HG03135 (cell line): ENCODE data around the gene DCAF16.

Experiments
- ATAC-seq: cut with Tn5 transposase; IDR thresholded peaks from one replicate; pipeline ENCODE4 v1.9.1; 2021; ENCODE audit warnings: mild to moderate bottlenecking, moderate library complexity; ENCODE audit not compliant: unreplicated experiment

The DCAF16 gene

DNA sequence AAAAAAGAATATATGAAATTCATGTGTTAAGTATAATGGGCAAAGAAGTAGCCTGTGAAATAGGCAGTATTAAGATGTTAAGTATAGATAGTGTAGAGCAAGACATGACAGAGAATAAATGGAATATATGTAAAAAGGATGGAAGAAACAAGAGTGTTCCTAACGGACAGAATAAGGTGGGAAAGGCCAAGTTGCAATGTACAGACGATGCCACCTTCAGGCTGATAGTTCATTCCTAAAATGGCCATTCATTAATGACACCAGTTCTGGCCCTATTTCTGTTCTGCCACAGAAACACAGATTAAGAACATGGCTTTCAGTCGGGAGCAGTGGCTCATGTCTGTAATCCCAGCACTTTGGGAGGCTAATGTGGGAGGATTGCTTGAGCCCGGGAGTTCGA, 24.7 kb downstream of the DCAF16 start:
- no peak for ATAC-seq

DNA sequence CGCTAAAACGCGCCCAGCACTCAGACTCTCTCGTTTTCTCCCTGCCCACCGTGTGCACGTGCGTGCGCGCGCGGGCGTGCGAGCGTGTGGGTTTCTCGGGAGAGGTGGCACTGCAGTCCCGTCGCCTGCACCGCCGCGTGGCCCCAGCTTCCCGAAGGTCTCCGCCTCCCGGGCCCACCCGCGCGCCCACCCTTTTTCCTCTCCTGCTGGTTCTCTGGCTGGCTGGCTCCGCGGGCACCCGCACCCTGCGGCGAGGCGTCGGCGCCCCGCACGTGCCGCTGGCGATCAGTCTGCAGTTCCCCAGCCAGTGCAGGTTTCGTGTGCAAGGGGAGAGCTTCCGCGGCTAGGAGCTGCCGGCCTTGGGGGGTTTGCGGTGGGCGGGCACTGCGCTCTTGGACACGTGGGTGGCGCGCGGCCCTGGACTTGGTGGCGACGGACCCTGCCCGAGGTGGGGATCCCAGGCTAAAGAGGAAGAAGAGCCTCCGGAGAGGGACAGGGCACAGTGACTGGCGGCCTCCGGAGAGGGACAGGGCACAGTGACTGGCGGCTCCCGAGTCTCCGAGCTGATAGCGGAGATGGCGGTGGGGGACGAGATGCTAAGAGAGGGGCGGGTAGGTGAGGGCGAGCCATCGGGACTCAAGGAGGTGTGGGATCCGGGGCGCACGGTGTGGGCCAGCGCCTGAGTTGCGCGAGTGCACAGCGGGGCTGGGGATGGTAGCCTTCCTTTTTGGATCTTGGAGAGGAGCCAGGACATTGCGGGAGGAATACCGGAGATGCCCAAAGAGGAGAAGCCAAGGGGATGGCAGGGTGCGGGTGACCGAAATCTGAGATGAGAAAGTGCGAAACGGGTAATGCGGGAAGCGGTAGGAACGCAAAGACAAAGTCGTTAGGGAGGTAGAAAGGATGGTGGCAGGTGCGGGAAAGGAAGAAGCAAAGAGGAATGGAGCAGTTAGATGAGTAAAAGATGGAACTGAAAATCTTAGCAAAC, 29.0 kb downstream of the DCAF16 start, which contains the start of gene FAM184B:
Gene FAM184B, minus strand, starts transcription at position 322 of the 988 bp plus-strand sequence. CDS start 322 bp downstream, outside the sequence.
- no peak for ATAC-seq

DNA sequence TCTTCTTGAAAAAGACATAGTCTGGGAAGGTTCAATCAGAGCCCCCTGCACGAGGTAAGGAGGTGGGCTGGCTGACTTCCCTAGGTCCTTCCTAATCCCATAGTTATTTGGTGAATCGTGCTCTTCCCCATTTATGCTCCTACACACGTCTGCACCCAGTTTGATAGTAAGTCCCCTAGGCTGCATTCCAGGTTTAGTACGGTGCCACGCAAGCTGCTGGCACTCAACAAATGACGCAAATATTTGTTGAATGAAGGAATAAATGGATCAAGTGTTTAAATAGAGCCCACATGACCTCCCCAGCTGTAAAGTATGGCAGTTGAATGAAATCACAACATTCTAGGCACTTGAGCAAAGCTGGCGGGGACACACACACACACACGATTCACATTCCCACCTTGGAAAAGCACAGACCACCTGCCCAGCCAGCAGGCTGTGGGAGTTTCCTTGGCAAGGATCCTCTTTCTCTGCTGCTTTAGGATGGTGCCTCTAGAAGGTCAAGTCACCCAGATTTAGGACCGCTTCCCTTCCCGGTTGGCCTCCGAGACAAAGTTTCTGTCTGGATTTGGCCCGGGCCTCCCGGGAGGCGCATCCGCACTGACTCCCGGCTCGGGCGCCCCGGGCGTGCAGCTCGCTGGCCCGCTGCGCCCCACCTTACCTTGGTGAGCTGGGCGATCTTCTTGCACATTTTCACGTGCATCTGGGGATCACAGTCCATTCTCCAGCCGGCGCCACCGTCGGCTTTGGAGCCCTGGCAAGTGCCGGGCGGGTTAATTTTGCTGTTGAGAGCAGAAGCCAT, 29.9 kb downstream of the DCAF16 start:
- ATAC-seq, result no peak

DNA sequence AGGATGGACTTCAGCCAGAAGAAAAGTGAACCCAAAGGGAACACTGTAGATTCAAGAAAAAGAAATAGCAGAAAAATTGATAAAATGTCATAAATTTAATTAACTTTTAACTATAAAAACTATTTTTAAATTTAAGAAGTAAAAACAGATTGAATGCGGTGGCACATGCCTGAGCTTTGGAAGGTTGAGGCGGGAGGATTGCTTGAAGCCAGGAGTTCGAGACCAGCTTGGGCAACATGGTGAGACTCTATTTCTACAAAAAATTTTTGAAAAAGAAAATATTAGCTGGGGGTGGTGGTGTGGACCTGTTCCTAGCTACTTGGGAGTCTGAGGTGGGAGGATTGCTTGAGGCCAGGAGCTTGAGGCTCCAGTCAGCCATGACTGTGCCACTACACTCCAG, 32.1 kb downstream of the DCAF16 start:
- ATAC-seq, result no peak

DNA sequence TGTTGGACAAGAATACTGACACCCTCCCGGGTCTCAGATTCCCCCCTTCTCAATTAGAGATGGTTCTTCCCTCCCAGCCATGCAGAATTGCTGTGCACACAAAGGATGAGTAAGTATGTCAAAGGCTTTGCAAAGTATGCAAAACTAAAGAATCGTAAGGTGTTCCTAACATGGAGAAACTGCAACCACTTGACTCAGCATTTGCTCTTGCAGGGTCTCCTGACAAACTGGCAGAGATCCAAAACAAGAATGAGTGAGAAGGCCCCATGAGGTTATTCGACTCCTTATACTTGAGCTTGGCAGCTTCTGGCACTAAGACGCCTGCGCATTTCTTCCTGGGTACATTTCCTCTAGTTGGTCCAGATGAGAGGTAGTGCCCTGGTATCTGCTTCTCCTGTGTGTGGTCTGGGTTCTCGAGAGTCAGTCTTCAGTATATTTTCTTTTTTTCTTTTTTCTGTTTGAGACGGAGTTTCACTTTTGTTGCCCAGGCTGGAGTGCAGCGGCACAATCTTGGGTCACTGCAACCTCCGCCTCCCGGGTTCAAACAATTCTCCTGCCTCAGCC, 37.3 kb downstream of the DCAF16 start:
- no peak for ATAC-seq

DNA sequence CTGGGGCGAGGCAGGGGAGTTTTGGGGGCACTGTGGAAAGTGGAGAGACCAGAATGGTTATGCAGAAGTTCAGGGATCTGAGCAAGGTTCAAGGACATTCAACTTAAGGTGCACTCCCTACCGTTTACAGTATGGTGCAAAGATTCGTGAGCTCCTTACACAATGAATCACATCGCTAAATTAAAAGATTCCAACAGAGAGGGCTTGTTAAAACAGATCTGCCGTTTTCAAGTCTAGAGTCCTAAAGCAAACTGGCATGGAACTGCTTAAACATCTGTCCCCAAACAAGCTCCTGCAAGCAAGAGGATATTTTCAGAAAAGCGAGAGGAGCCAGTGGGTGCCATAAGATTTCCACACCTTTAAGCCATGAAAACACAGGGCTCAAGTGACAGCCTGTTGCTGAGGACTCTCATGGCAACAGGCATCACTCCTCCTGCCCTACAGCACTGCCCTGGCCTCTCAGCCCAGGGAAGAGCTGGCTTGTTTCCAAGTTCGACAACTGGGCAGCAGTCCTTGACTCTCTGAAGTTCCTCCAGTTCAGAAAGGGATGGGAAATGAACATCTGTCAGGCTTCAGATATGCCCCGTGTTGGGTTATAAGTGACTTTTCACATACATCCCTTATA, 39.2 kb downstream of the DCAF16 start:
- ATAC-seq, result no peak

DNA sequence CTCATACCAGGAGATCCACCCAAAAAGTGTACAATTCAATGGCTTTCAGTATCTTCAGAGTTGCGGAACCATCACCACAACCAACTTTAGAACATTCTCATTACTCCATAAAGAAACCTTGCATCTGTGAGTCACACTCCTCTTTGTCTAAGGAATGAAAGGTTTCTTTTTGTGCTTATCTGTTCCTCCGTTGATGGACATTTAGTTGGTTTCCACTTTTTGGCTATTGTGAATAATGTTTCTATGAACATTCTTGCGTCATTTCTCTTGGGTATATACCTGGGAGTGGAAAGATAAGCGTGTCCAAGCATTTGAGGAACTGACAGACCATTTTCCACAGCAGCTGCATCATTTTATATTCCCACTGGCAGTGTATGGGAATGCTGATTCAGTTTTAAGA, 39.7 kb downstream of the DCAF16 start:
- ATAC-seq, result no peak

DNA sequence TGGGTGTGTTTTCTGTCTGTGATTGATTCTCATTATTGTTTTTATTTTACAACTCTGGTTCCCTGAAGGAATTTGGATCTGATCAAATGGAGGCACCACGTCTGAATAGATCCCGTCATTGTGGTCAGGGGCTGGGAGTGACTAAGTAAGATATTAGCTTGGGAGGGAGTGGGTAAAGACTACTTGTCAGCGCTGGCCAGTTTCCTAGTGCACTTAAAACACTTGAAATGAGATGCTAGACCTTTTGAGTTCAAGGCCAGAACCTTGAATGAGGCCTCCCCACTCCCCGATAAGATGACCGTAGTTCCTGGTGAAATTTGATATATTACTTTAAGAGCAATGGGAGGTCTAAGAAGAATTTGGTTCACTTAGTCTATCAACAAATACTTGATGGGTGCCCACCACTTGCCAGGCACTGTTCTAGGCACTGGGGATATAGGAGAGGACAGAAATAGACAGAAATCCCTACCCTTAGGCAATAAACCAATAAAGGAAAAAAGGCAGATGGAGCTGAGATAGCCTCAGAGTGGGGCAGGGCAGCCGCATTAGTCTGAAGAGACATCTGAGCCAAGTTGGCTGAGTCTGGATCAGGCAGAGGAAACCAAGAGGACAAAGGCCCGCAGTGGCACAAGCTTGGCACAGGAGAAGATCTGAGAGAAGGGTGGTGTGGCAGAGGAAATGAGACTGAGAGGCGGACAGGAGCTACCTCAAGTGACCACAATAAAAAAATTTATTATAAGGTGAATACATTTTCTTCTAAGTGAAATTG, 41.0 kb downstream of the DCAF16 start:
- no peak for ATAC-seq

DNA sequence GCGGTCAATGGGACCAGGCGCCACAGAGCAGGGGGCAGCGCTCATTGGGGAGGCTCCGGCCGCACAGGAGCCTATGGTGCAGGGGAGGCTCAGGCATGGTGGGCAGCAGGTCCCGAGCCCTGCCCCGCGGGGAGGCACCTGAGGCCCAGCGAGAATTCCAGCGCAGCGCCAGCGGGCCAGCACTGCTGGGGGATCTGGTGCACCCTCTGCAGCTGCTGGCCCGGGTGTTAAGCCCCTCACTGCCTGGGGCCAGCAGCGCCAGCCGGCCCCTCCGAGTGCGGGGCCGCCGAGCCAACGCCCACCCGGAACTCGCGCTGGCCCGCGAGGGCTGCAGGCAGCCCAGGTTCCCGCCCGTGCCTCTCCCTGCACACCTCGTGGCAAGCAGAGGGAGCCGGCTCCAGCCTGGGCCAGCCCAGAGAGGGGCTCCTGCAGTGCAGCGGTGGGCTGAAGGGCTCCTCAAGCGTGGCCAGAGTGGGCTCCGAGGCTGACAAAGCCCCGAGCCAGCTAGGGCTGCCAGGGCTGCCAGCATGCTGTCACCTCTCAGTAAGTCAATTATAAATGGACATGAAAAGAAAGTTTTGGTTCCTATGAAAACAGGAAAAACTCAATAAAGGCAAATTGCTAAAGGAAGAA, 43.6 kb downstream of the DCAF16 start:
- ATAC-seq, result no peak

DNA sequence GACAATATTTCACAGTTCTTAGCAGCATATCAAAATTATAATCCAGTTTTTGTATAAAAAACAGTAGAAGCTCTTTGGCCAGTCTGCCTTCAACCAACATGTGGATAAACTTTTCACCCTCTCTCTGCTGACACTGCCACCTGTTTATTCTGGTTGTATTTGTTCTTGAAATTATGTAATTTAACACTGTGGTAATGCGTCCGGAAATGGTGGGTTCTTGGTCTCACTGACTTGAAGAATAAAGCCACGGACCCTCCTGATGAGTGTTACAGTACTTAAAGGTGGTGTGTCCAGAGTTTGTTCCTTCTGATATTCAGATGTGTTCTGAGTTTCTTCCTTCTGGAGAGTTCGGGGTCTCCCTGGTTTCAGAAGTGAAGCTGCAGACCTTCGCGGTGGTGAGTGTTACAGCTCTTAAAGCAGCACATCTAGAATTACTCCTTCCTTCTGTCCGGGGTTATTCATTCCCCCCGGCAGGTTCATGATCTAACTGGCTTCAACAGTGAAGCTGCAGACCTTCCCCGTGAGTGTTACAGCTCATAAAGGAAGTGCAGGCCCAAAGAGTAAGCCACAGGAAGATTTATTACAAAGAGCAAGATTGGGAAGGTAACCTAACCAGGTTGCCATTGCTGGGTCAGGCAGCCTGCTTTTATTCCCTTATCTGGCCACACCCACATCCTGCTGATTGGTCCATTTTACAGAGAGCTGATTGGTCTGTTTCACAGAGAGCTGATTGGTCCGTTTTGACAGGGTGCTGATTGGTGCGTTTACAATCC, 44.9 kb downstream of the DCAF16 start:
- no peak for ATAC-seq

DNA sequence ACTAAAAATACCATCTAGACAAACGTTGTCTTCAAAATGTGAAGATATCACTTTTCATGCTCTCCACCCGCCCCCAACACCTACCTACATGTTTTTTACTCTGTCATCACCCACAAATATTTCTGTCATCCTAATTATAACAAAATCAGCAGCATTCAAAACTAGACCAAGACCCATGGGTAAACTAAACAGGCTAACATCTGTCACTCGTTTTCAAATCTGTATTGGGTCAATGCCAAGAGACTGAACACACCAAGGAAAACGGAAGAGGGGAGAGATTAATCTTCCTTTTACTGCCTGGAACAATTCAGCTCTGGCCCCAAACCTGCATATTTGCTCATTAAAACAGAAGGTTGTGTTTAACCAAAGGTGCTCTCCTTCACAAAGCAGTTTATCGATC, 46.6 kb downstream of the DCAF16 start:
- no peak for ATAC-seq

DNA sequence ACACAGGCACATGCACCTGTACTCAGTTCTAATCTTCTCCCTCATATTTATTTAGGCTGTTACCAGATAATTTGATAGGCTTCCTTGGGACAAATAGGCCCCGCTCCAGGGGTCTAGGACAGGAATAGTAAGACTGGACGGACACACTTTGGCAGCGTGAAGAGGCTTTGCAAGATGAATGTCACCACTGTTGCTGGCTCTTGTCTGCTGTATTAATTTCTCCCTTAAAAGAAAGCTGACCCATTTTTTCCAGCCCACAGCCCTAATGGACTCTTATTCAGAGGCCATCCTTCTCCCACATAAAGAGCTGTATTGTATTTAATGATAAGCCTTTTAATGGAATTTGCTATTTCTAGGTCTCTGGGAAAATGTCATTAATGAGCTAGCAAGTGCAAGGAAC, 47.1 kb downstream of the DCAF16 start:
- no peak for ATAC-seq

DNA sequence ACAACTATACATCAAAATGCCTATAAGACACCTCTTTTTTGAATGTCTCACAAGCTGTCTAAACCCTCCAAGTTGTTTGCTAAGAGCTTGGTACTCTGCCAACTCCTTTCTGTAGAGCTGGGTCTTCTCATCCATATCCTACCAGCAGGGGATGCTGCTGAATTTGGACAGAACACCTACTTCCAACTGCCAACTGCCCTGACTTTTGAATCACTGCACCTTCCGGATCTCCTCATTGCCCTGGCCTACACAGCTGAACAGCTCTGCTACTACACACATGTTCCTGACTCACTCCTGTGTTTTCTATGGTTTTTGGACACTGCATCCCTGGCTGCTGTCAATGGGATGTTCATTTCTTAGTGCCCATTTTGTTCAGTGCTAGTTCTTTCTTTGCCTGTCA, 47.8 kb downstream of the DCAF16 start:
- no peak for ATAC-seq

DNA sequence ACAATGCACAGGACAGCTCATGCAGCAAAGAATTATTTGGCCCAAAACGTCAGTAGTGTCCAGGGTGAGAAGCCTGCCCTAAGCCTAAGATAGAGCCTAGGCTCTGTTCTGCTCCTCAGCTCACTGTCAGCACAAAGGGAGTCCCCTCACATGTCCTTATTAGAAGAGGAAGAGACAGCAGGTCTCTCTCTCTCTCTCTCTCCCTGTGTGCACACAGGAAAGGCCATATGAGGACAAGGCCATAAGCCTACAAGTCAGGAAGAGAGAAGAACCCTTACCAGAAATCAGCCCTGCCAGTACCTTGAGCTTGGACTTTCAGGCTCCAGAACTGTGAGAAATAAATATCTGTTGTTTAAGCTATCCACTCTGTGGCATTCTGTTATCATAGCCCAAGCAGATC, 49.5 kb downstream of the DCAF16 start:
- no peak for ATAC-seq

DNA sequence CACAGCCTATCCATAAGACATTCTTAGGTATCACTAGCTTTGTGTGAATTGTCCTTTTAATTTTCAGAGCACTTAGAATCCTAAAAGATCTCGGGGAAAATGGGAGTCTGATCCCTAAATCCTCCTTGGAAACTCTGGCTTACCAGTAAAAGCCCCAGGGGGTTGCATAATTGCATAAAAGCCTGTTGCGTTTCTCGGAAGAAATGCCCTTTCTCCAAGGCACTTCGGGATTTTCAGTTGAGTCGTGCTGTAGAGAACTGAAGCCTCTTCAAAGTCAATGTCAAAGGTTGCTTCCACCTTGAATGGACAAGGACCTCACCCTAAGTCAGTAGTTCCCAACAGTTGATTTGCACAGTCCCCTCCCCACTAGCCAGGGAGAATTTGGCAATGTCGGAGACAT, 49.9 kb downstream of the DCAF16 start:
- ATAC-seq, result no peak

DNA sequence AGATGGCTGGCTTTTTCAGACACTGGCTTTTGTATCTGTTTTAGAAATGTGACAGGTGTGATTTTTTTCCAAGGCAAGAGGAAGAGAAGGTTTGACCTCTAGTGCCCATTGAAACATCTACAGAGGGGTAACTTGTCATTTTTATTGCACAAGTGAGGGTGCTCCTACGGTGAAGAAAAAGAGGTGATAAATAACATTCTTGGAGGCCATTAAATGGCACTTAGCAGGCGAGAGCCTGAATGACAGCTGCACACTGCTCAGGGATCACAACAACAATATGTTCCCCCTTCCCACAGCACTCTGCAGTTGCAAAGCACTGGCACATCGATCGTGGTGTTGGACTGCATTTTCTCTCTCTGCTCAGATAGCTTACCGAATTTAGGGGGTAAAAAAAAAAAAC, 52.1 kb downstream of the DCAF16 start:
- ATAC-seq, result no peak

DNA sequence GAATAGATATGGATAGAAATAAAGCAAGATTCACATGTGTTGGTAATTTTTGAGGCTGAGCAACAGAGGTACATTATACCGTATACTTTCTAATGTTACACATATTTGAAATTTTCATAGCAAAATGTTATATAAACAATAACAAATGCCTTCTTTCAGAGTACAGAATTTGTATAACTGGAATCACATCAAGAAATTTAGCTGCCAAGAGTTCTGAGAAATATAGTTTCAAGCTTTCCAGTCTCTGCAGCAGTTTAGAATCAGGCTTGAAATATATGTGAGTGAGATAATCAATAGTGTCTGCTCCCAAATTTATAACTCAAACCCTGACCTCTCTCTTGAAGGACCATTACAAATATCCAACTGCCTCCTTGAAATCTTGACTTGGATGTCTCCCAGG, 52.9 kb downstream of the DCAF16 start:
- ATAC-seq, result no peak

DNA sequence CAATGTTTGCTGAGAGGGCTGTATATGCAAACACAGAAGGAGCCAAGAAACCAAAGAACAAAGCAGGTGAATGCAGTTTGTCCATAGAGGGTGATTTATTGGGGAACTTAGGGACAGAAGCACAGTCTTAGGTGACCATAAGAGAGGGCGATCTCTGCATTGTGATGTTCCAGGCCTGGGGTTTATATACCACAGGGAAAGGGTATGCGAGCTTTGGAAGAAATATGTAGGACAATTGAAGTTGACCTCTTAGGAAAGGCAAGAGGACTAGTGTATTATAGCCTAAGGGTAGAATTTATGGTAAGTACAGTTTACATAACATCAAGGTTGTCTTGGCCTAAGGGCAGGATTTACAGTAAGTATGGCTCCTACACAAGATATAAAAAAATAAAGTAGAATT, 56.9 kb downstream of the DCAF16 start:
- ATAC-seq, result no peak
